Myocyte (in vitro differentiated cells): ENCODE data around the gene POLR2B. TPM values are rescaled to one million over a fixed set of nuclear protein-coding genes. Genes with fewer than 3 reads are reported as not detected.
"Not testable (repeated sequence)": the region's sequence is repeated elsewhere in the genome, so short reads cannot be mapped to it uniquely, and the experiment has no call there.

Source experiments
- DNase-seq: peaks from one replicate; pipeline ENCODE4 v3.0.0-alpha.2; 2012; ENCODE audit warnings: low read depth
- total RNA-seq: library from RNA; depleted of rRNA; stranded (reverse); fragments of >200 nt; gene quantifications from 2 replicates; pipeline ENCODE4 v1.2.3, GENCODE V29; 2014

The POLR2B gene
- total RNA-seq, 1 donor from 2014 or later = 171 TPM

- DNase-seq = no peak
Measured at GRCh38 chr4:56986192-56986591, 7.5 kb downstream of the POLR2B start.

- no peak for DNase-seq
Measured at GRCh38 chr4:56986952-56987351, 8.3 kb downstream of the POLR2B start.

- no peak for DNase-seq
Measured at GRCh38 chr4:56990109-56990905, 11.6 kb downstream of the POLR2B start.

GRCh38 chr4:56995525-56995924 is 16.8 kb downstream of the POLR2B start:
- peak; percentile 91 for DNase-seq

GRCh38 chr4:56999751-57000150 is 21.1 kb downstream of the POLR2B start:
- no peak for DNase-seq

GRCh38 chr4:57013543-57014120 is 34.9 kb downstream of the POLR2B start:
- DNase-seq = no peak

- DNase-seq = no peak
Measured at GRCh38 chr4:57018980-57019379, 40.3 kb downstream of the POLR2B start.

GRCh38 chr4:57020467-57021101 is 41.9 kb downstream of the POLR2B start:
- DNase-seq = no peak

GRCh38 chr4:57023104-57023503 is 44.4 kb downstream of the POLR2B start:
- peak; percentile 56 for DNase-seq

GRCh38 chr4:57034520-57034919 is 55.8 kb downstream of the POLR2B start:
- no peak for DNase-seq

GRCh38 chr4:57037982-57038604 is 59.4 kb downstream of the POLR2B start:
- peak; percentile 51 for DNase-seq

GRCh38 chr4:57039345-57039744 is 60.6 kb downstream of the POLR2B start:
- no peak for DNase-seq

- DNase-seq = no peak
Measured at GRCh38 chr4:57040510-57040909, 61.8 kb downstream of the POLR2B start.

- DNase-seq = no peak
Measured at GRCh38 chr4:57041020-57041419, 62.3 kb downstream of the POLR2B start.

GRCh38 chr4:57042711-57043169 is 64.0 kb downstream of the POLR2B start:
- DNase-seq = no peak

GRCh38 chr4:57043347-57044251 is 64.9 kb downstream of the POLR2B start:
- peak; percentile 76 for DNase-seq

- no peak for DNase-seq
Measured at GRCh38 chr4:57044279-57044678, 65.6 kb downstream of the POLR2B start.

- no peak for DNase-seq
Measured at GRCh38 chr4:57044996-57045395, 66.3 kb downstream of the POLR2B start.

GRCh38 chr4:57047046-57047445 is 68.3 kb downstream of the POLR2B start:
- DNase-seq = not testable (repeated sequence)

- DNase-seq = peak; percentile 51
Measured at GRCh38 chr4:57048590-57049304, 70.1 kb downstream of the POLR2B start.
